WTC11 (cell line): Measurements from ENCODE around the gene PON1.

Experiments used
- AFF4 ChIP-seq: sonication (generic); formaldehyde crosslinking; IDR thresholded peaks from 2 replicates; pipeline ENCODE4 v1.8.1; 2023; ENCODE audit warnings: mild to moderate bottlenecking, missing genetic modification reagents, borderline replicate concordance
- CTCF ChIP-seq: fragments of 200-600 bp; IDR thresholded peaks from 2 replicates; pipeline ENCODE4 v1.8.0; 2022; ENCODE audit warnings: antibody characterized with exemption
- KAT7 ChIP-seq: sonication (generic); formaldehyde crosslinking; IDR thresholded peaks from 2 replicates; pipeline ENCODE4 v1.8.1; 2023; ENCODE audit warnings: missing genetic modification reagents, mild to moderate bottlenecking, borderline replicate concordance
- MYBL2 ChIP-seq: sonication (generic); formaldehyde crosslinking; IDR thresholded peaks from 2 replicates; pipeline ENCODE4 v1.8.1; 2023; ENCODE audit warnings: mild to moderate bottlenecking, moderate library complexity, missing genetic modification reagents
- SP1 ChIP-seq: sonication (generic); formaldehyde crosslinking; conservative IDR thresholded peaks from 2 replicates; pipeline ENCODE4 v1.8.1; 2022; ENCODE audit warnings: missing genetic modification reagents
- USF1 ChIP-seq: sonication (generic); formaldehyde crosslinking; IDR thresholded peaks from 2 replicates; pipeline ENCODE4 v1.8.0; 2022; ENCODE audit warnings: mild to moderate bottlenecking, missing genetic modification reagents
- TF ChIP-seq, protein P1 (sequence below): sonication (generic); formaldehyde crosslinking; IDR thresholded peaks from 2 replicates; pipeline ENCODE4 v1.8.1; 2023; ENCODE audit warnings: mild to moderate bottlenecking, moderate library complexity, missing genetic modification reagents

GRCh38 chr7:95267754-95268153 lies 56.6 kb downstream of the PON1 start:
- TF ChIP-seq AFF4 (no peak), USF1 (CRISPR knock-in tag) (no peak), CTCF (no peak), KAT7 (CRISPR knock-in tag) (no peak), MYBL2 (no peak), SP1 (no peak)
- TF ChIP-seq, protein P1, sequence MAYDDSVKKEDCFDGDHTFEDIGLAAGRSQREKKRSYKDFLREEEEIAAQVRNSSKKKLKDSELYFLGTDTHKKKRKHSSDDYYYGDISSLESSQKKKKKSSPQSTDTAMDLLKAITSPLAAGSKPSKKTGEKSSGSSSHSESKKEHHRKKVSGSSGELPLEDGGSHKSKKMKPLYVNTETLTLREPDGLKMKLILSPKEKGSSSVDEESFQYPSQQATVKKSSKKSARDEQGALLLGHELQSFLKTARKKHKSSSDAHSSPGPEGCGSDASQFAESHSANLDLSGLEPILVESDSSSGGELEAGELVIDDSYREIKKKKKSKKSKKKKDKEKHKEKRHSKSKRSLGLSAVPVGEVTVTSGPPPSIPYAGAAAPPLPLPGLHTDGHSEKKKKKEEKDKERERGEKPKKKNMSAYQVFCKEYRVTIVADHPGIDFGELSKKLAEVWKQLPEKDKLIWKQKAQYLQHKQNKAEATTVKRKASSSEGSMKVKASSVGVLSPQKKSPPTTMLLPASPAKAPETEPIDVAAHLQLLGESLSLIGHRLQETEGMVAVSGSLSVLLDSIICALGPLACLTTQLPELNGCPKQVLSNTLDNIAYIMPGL (CRISPR knock-in tag), result no peak
